WTC11 (cell line): ENCODE results near the gene UBR4.

Experiments
- IRF2 ChIP-seq: sonication (generic); formaldehyde crosslinking; IDR thresholded peaks from 2 replicates; pipeline ENCODE4 v1.8.0; 2022; ENCODE audit warnings: low read depth, missing genetic modification reagents, borderline replicate concordance
- KAT7 ChIP-seq: sonication (generic); formaldehyde crosslinking; IDR thresholded peaks from 2 replicates; pipeline ENCODE4 v1.8.1; 2023; ENCODE audit warnings: missing genetic modification reagents, mild to moderate bottlenecking, borderline replicate concordance

DNA sequence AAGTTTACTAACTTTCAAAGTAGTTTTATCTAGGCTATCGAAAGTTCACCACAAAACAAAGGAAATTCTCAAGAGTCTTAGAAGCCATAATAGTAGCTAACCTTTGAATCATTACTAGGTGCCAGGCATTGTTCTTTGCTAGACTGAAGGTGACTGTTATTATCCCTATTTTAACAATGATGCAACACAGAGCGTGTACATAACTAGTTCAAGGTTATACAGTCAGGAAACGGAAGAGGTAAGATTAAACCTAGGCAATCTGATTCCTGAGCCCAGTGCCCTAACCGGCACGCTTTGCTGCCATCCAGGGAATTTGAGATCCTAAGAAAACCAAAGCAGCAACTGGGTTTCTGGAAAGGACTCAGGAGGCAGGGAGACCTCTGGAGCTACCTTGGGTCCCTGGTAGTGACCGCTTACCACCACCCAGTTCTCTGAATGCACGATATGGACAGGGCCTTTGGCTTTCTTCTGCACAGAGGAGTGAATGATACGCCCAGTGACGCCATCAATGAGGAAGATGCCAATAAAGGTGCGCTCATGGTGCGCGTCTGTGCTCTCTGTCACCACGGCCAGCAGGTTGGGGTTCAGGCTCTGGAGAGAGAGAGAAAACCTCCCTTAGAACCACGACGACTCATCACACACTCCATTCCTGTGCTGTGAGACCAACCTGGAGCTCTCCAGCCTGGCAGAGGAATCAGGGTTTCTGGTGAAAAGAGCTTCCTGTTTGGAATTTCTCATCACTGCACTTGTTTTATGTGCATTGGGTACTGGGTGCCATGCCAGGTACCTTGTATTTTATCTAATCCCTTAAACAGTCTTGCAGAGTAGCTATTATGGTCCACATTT is 13.1 kb upstream of the UBR4 start:
- no peak for TF ChIP-seq KAT7
- no peak for TF ChIP-seq IRF2 (CRISPR knock-in tag)
